ENCODE data around the gene HOATZ. TPM values are rescaled to one million over a fixed set of nuclear protein-coding genes. Genes with fewer than 3 reads are reported as not detected.

HOATZ gene
- total RNA-seq (2021; ENCODE audit: unreplicated experiment): not detected
- not detected in 2 replicates for polyA plus RNA-seq (2012)
- Bru-seq, nascent RNA: percentile 9 among the genes with signal in this experiment
- BruChase-seq, experiment 1, labeled RNA remaining after a 6-hour chase: not detected
- not detected for BruChase-seq, experiment 2, labeled RNA remaining after a 2-hour chase
- long read RNA-seq: 0 reads

GRCh38 chr11:111514216-111515031 is at the start of gene HOATZ:
Gene HOATZ, plus strand, starts transcription at chr11:111514778. Its CDS starts 7 bp downstream, at chr11:111514785.
- Histone ChIP-seq H3K27me3 (ENCODE audit: insufficient read depth, low read length) (no peaks in the 10 kb centered on the region), H3K4me2 (ENCODE audit: low read length) (no peak within 1 kb of the TSS), H3K4me1 (ENCODE audit: control insufficient read depth in 1 of 2, insufficient read depth in 2 of 2, low read length in 2 of 2) (no peaks in the 10 kb centered on the region), H3K4me3 (replicated peaks in 1 of 2; ENCODE audit: low read depth in 1 of 2, low read length in 2 of 2) (no peak within 1 kb of the TSS), H3K9ac (ENCODE audit: low read length) (no peak within 1 kb of the TSS), H3K9me3 (ENCODE audit: control insufficient read depth in 1 of 2, insufficient read depth in 1 of 2, low read depth in 1 of 2, low read length in 2 of 2) (no peaks in the 10 kb centered on the region), H3K79me2 (ENCODE audit: insufficient read depth, low read length) (no peaks in the 10 kb centered on the region), H4K20me1 (ENCODE audit: insufficient read depth) (no peaks in the 10 kb centered on the region), H3K9me2 (ENCODE audit: insufficient read depth) (no peaks in the 10 kb centered on the region), H2AFZ (ENCODE audit: low read depth, low read length, poor library complexity, severe bottlenecking) (no peak within 1 kb of the TSS), H3K27ac (ENCODE audit: low read depth, low read length) (no peak within 1 kb of the TSS), H3K36me3 (ENCODE audit: control insufficient read depth in 1 of 2, insufficient read depth in 2 of 2, low read length in 2 of 2) (no peaks in the 10 kb centered on the region)
- ATAC-seq (no peak), DNase-seq (ENCODE audit: low read depth, low spot score) (no peak)
- no TSS peak for BruUV-seq (replicated peaks)
- intact Hi-C loops (cut with micrococcal nuclease): no loop called here
- no peak for TF ChIP-seq EZH2 (IDR thresholded peaks at IDR 0.05)
- no peak for TF ChIP-seq SRF (IDR thresholded peaks at IDR 0.05; ENCODE audit: low read depth)
- TF ChIP-seq ELF1 (IDR thresholded peaks at IDR 0.05; ENCODE audit: borderline replicate concordance, low read depth): no peak
- TF ChIP-seq FOSL1 (IDR thresholded peaks at IDR 0.05; ENCODE audit: low read depth): no peak
- no peak for TF ChIP-seq TCF7L2 (IDR thresholded peaks at IDR 0.05; ENCODE audit: borderline replicate concordance, extremely low read depth, insufficient read depth, insufficient read length)
- no peak for TF ChIP-seq POLR2A (IDR thresholded peaks at IDR 0.05; ENCODE audit: borderline replicate concordance, extremely low read depth, insufficient read depth, insufficient read length)
- no peak for TF ChIP-seq RAD21 (IDR thresholded peaks at IDR 0.05; ENCODE audit: low read depth)
- no peak for TF ChIP-seq CEBPB (IDR thresholded peaks at IDR 0.05; ENCODE audit: low read depth)
- no peak for TF ChIP-seq YY1 (IDR thresholded peaks at IDR 0.05; ENCODE audit: extremely low read depth, insufficient replicate concordance, low read depth, low read length)
- TF ChIP-seq POLR2AphosphoS5 (IDR thresholded peaks at IDR 0.05; ENCODE audit: low read depth, low read length): no peak
- no peak for TF ChIP-seq SP1 (IDR thresholded peaks at IDR 0.05; ENCODE audit: low read depth)
- TF ChIP-seq EZH2phosphoT487 (IDR thresholded peaks at IDR 0.05; ENCODE audit: borderline replicate concordance): no peak
- POLR2A ChIA-PET: no interaction called here
- RAD21 ChIA-PET (ENCODE audit: low non-redundant PET in 1 of 2, low total read pairs in 2 of 2, uncharacterized antibody in 2 of 2, unreplicated experiment in 2 of 2): no interaction called here
- CTCF ChIA-PET: no interaction called here
